Stimulated activated naive CD4-positive, alpha-beta T cell treated with Interleukin-2 at 50 U/mL for 16 hours (primary cell): ENCODE data around the gene MGMT.

Experiments used
- DNase-seq: peaks from one replicate; lab custom pipeline; 2025; lab: John Stamatoyannopoulos, UW

MGMT gene

GRCh38 chr10:129655679-129656031 is 188.6 kb downstream of the MGMT start:
- no peak for DNase-seq

GRCh38 chr10:129656642-129657041 is 189.6 kb downstream of the MGMT start:
- DNase-seq, result no peak

- no peak for DNase-seq
These were observed 190.4 kb downstream of the MGMT start for GRCh38 chr10:129657297-129658017.

- no peak for DNase-seq
These were observed 191.5 kb downstream of the MGMT start for GRCh38 chr10:129658376-129659072.

- DNase-seq, result no peak
These were observed 192.6 kb downstream of the MGMT start for GRCh38 chr10:129659508-129660268.

GRCh38 chr10:129660569-129660968 is 193.5 kb downstream of the MGMT start:
- no peak for DNase-seq

GRCh38 chr10:129662426-129662825 is 195.4 kb downstream of the MGMT start:
- no peak for DNase-seq

- DNase-seq, result no peak
These were observed 203.1 kb downstream of the MGMT start for GRCh38 chr10:129670124-129670523.

- no peak for DNase-seq
These were observed 206.3 kb downstream of the MGMT start for GRCh38 chr10:129673292-129673691.

GRCh38 chr10:129675027-129675769 is 208.2 kb downstream of the MGMT start:
- DNase-seq, result no peak

- DNase-seq, result no peak
These were observed 209.0 kb downstream of the MGMT start for GRCh38 chr10:129676014-129676413.

- DNase-seq, result no peak
These were observed 210.4 kb downstream of the MGMT start for GRCh38 chr10:129677377-129677927.

GRCh38 chr10:129678186-129678585 is 211.1 kb downstream of the MGMT start:
- DNase-seq, result no peak

- DNase-seq, result no peak
These were observed 212.2 kb downstream of the MGMT start for GRCh38 chr10:129679207-129679606.

- no peak for DNase-seq
These were observed 213.8 kb downstream of the MGMT start for GRCh38 chr10:129680661-129681344.

GRCh38 chr10:129681856-129682255 is 214.8 kb downstream of the MGMT start:
- DNase-seq, result no peak

- DNase-seq, result no peak
These were observed 216.5 kb downstream of the MGMT start for GRCh38 chr10:129683519-129683918.

- DNase-seq, result no peak
These were observed 216.9 kb downstream of the MGMT start for GRCh38 chr10:129683920-129684319.

GRCh38 chr10:129685271-129685670 is 218.2 kb downstream of the MGMT start:
- no peak for DNase-seq

GRCh38 chr10:129689671-129690071 is 222.6 kb downstream of the MGMT start:
- DNase-seq, result no peak
